Psoas muscle (tissue), 8 donors: Measurements from ENCODE around the gene PCGF3. TPM values are rescaled to one million over a fixed set of nuclear protein-coding genes. Genes with fewer than 3 reads are reported as not detected.
A peak's percentile ranks its signal among the peaks of the same experiment; 100 is the strongest.

Experiments
- ATAC-seq, 4 donors: fragments of 200-7000 bp; cut with Tn5 transposase; one replicate each; pipeline ENCODE4 v1.9.1; 2020; ENCODE audit warnings: moderate library complexity in 3 of 4, mild to moderate bottlenecking in 2 of 4
- DNase-seq, 2 donors: peaks; one replicate each; pipeline ENCODE4 v3.0.0-alpha.2; 2020
- H3K27ac ChIP-seq: fragments of 200-600 bp; one replicate; pipeline ENCODE4 v1.8.0; 2022
- H3K27me3 ChIP-seq, 3 donors: fragments of 200-600 bp in 1 of 3; one replicate each; pipeline versions ENCODE4 v1.6.1 to v1.8.0; 2013 to 2022; ENCODE audit warnings: low read length in 2 of 3, mild to moderate bottlenecking in 2 of 3, moderate library complexity in 1 of 3; ENCODE audit not compliant: insufficient read depth in 3 of 3
- H3K36me3 ChIP-seq, 2 donors: fragments of 200-600 bp in 1 of 2; one replicate each; pipeline versions ENCODE4 v1.6.1 to v1.8.0; 2013 to 2022; ENCODE audit warnings: low read depth in 1 of 2, mild to moderate bottlenecking in 1 of 2, moderate library complexity in 1 of 2; ENCODE audit not compliant: insufficient read depth in 1 of 2
- H3K4me1 ChIP-seq: fragments of 200-600 bp; one replicate; pipeline ENCODE4 v1.8.0; 2022
- H3K4me3 ChIP-seq: fragments of 200-600 bp; one replicate; pipeline ENCODE4 v1.8.0; 2022; ENCODE audit warnings: mild to moderate bottlenecking
- H3K9me3 ChIP-seq: fragments of 200-600 bp; one replicate; pipeline ENCODE4 v1.8.0; 2022
- CTCF ChIP-seq: fragments of 200-600 bp; IDR thresholded peaks from one replicate; pipeline ENCODE4 v1.8.0; 2022; ENCODE audit warnings: antibody characterized with exemption
- WGBS, 3 donors: extraction: QIAGEN DNeasy Blood & Tissue Kit; methylation state at CpG; one replicate each; pipeline versions ENCODE4 v1.1.6 to v1.1.7; 2013; 5-methylcytosine and 5-hydroxymethylcytosine counted together
- intact Hi-C, 2 donors: fragments of 100-400 bp; cut with DNase I; formaldehyde crosslinking; loops; one replicate each; pipeline versions ENCODE4 v1.11.0 to v1.14.2; 2022
- polyA plus RNA-seq, 3 donors: library from polyadenylated mRNA; stranded (reverse); fragments of 200-250 nt; gene quantifications; one replicate each; pipeline ENCODE4 v1.2.3, GENCODE V29; 2013
- total RNA-seq, 4 donors: library from RNA; stranded (reverse); fragmentation: NEBNext Ultra II Directional in 2 of 4; extraction: Animal tissue kit (Norgen Biotek cat#: 25700) in 2 of 4; gene quantifications; one replicate each; pipeline versions ENCODE4 v1.2.1 to v1.2.4, GENCODE V29; 2021 to 2023
- donor health status: healthy with polysubstance abuse.
- donor health status: DM: no; HTN: no; CAD: no; lungs with moderate emphysema.
- donor health status: Bipolar disorder and iron deficiency.
- donor health status: healthy.
- donor health status: DM: yes; HTN: yes; CAD: no.
- donor health status: DM: no; HTN: no; CAD: no.
- donor health status: DM: no; HTN: no; CAD: no.
- donor health status: DM: yes; HTN: yes; CAD: no.

Gene PCGF3
- total and polyA plus RNA-seq, 7 donors: 10.9 to 19.2 (median 15.1) TPM

DNA sequence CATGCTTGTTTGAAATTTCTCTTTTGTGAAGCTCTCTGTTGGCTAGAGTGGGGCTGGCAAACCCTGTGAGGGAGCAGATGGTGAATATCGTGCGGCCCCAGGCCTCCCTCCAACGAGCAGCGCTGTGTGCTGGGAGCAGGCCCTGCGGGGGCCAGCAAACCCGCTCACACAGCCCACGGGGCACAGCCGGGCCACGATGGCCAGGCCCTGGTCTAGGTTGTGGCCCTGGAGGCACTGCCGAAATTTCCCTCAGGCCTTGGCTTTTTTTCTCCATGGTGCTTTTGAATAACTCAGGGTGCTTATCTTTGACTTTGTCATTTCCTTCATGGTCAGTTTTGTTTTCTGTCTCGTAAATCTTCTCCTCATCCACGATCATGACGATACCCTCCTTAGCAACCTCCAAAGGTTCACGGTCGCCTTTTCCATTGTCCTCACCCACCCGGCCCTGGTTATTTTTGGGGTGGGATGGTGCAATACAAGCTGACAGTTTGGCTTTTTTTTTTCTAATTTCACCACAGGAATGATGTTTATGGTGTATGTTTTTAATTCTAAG lies 20.7 kb downstream of the PCGF3 start:
- ATAC-seq: peak in 3 of 4 donors; percentile 22 to 33 (median 31)

DNA sequence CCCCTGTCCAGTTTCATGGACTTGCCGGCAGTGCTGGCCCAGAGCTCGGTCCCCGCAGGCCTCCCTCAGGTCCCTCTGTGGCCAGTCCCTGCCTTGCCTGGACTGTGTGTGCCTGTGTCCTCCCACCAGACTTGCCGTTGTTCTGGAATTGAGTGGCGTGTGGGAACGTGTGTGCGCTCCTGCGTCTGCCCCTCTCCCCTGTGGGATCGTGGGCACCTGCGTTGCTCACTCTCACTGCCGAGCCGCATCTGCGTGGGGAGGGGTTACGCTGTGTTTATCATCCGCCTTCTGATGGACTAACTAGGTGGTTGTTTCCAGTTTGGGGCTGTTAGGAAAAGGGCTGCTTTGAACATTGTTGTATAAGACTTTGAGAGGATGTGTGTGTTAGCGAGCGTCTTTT lies 21.2 kb downstream of the PCGF3 start:
- Histone ChIP-seq H3K4me3 (no peak overlapping the region), H3K27me3 (no peaks in the 10 kb centered on the region), H3K4me1 (no peaks in the 10 kb centered on the region), H3K36me3 (no peaks in the 10 kb centered on the region), H3K9me3 (no peaks in the 10 kb centered on the region), H3K27ac (no peak overlapping the region)
- ATAC-seq: peak in 2 of 4 donors; percentile 24 to 40
- intact Hi-C loops: no loop called here
- TF ChIP-seq CTCF: no peak
- no peak for DNase-seq
- 59 to 73% (median 67%) methylated on average over 17 of the region's 17 CpGs for WGBS, 3 donors

More for the DNA sequence above, 20.7 kb downstream of the PCGF3 start:
- 40 to 56% (median 45%) methylated on average over 16 of the region's 16 CpGs for WGBS, 3 donors
- Histone ChIP-seq H3K27me3 (no peaks in the 10 kb centered on the region), H3K4me1 (no peaks in the 10 kb centered on the region), H3K4me3 (no peak overlapping the region), H3K27ac (no peak overlapping the region), H3K36me3 (no peaks in the 10 kb centered on the region), H3K9me3 (no peaks in the 10 kb centered on the region)
- DNase-seq: no peak
- intact Hi-C loops: no loop called here
- no peak for TF ChIP-seq CTCF

DNA sequence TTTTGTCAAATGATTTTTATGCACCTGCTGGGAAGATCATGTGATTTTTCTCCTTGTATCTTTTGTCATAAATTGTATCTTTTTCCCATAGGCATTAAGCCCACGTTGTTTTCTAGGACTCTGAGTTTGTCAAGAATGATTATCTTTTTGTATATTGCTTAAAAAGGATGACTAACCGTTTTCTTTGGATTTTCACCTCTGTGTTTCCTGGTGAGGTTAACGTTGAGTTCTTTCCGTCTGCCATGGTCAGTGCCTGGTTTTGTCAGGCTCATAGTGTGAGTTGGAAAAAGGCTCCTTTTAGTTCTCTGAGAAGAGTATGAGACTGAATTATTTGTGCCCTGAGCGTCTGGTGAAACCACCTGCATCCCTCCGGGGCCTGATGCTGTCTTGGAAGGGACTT lies 21.9 kb downstream of the PCGF3 start:
- Histone ChIP-seq H3K27ac (no peak overlapping the region), H3K4me3 (no peak overlapping the region), H3K27me3 (no peaks in the 10 kb centered on the region), H3K9me3 (no peaks in the 10 kb centered on the region), H3K36me3 (peaks cover 0 to 3% of the 10 kb centered on the region in 2 donors), H3K4me1 (no peaks in the 10 kb centered on the region)
- intact Hi-C loops: no loop called here
- WGBS, 3 donors: 60 to 71% (median 69%) methylated on average over 6 of the region's 6 CpGs
- ATAC-seq: no peak
- no peak for TF ChIP-seq CTCF
- DNase-seq: no peak

- intact Hi-C loops: loop anchor here in 1 of 2 donors (10.0 kb wide), 1 partner anchor 265 kb away; the partner anchor contains the start of gene SLC26A1
- no peak for DNase-seq
- no peak overlapping the region for H3K27ac ChIP-seq
- no peaks in the 10 kb centered on the region for H3K9me3 ChIP-seq
- TF ChIP-seq CTCF: no peak
- WGBS, 3 donors: 67 to 85% (median 72%) methylated on average over 20 of the region's 20 CpGs
- no peak overlapping the region for H3K4me3 ChIP-seq
- H3K36me3 ChIP-seq: peaks cover 6 to 22% of the 10 kb centered on the region in 2 donors
- ATAC-seq: no peak
- H3K27me3 ChIP-seq: no peaks in the 10 kb centered on the region
- H3K4me1 ChIP-seq: no peaks in the 10 kb centered on the region
These were observed 24.0 kb downstream of the PCGF3 start for GRCh38 chr4:729336-730315.
